ENCODE data around the gene FAM53B.
"Not testable (repeated sequence)": the region's sequence is repeated elsewhere in the genome, so short reads cannot be mapped to it uniquely, and the experiment has no call there.

The FAM53B gene

GRCh38 chr10:124622866-124623536, 121.2 kb downstream of the FAM53B start:
- no peak for DNase-seq (ENCODE audit: low read depth, low spot score)
- H3K27ac ChIP-seq, result no peak overlapping the region

- no peak for DNase-seq (ENCODE audit: low read depth, low spot score)
- H3K27ac ChIP-seq, result no peak overlapping the region
These were observed 122.0 kb downstream of the FAM53B start for GRCh38 chr10:124622158-124622557.

GRCh38 chr10:124621637-124622036, 122.5 kb downstream of the FAM53B start:
- no peak for DNase-seq (ENCODE audit: low read depth, low spot score)
- no peak overlapping the region for H3K27ac ChIP-seq

- no peak for DNase-seq (ENCODE audit: low read depth, low spot score)
- peak overlapping the region; percentile 44 for H3K27ac ChIP-seq
These were observed 124.2 kb downstream of the FAM53B start for GRCh38 chr10:124619802-124620490.

- no peak for DNase-seq (ENCODE audit: low read depth, low spot score)
- peak overlapping the region; percentile 44 for H3K27ac ChIP-seq
These were observed 125.0 kb downstream of the FAM53B start for GRCh38 chr10:124619195-124619594.

- no peak for DNase-seq (ENCODE audit: low read depth, low spot score)
- peak overlapping the region; percentile 44 for H3K27ac ChIP-seq
These were observed 125.6 kb downstream of the FAM53B start for GRCh38 chr10:124618470-124619073.

- DNase-seq (ENCODE audit: low read depth, low spot score), result no peak
- no peak overlapping the region for H3K27ac ChIP-seq
These were observed 127.4 kb downstream of the FAM53B start for GRCh38 chr10:124616836-124617130.

- no peak for DNase-seq (ENCODE audit: low read depth, low spot score)
- H3K27ac ChIP-seq, result no peak overlapping the region
These were observed 127.9 kb downstream of the FAM53B start for GRCh38 chr10:124616040-124616835.

GRCh38 chr10:124615259-124615658, 128.9 kb downstream of the FAM53B start:
- no peak overlapping the region for H3K27ac ChIP-seq

GRCh38 chr10:124614003-124614659, 130.0 kb downstream of the FAM53B start:
- no peak overlapping the region for H3K27ac ChIP-seq
- DNase-seq (ENCODE audit: low read depth, low spot score), result no peak

More at GRCh38 chr10:124615259-124615658, 128.9 kb downstream of the FAM53B start:
- no peak for DNase-seq (ENCODE audit: low read depth, low spot score)

GRCh38 chr10:124612611-124613498, 131.3 kb downstream of the FAM53B start:
- no peak for DNase-seq (ENCODE audit: low read depth, low spot score)
- H3K27ac ChIP-seq, result no peak overlapping the region

GRCh38 chr10:124611738-124612137, 132.4 kb downstream of the FAM53B start:
- H3K27ac ChIP-seq, result no peak overlapping the region
- no peak for DNase-seq (ENCODE audit: low read depth, low spot score)

GRCh38 chr10:124610851-124611250, 133.3 kb downstream of the FAM53B start:
- not testable (repeated sequence) for DNase-seq (ENCODE audit: low read depth, low spot score); H3K27ac ChIP-seq

- not testable (repeated sequence) for H3K27ac ChIP-seq; DNase-seq (ENCODE audit: low read depth, low spot score)
These were observed 134.0 kb downstream of the FAM53B start for GRCh38 chr10:124610186-124610585.

GRCh38 chr10:124609698-124610097, 134.5 kb downstream of the FAM53B start:
- no peak overlapping the region for H3K27ac ChIP-seq
- DNase-seq (ENCODE audit: low read depth, low spot score), result no peak

- no peak for DNase-seq (ENCODE audit: low read depth, low spot score)
- no peak overlapping the region for H3K27ac ChIP-seq
These were observed 136.0 kb downstream of the FAM53B start for GRCh38 chr10:124608093-124608721.

GRCh38 chr10:124607693-124608092, 136.5 kb downstream of the FAM53B start:
- H3K27ac ChIP-seq, result no peak overlapping the region
- no peak for DNase-seq (ENCODE audit: low read depth, low spot score)

GRCh38 chr10:124606822-124607221, 137.4 kb downstream of the FAM53B start:
- no peak overlapping the region for H3K27ac ChIP-seq
- no peak for DNase-seq (ENCODE audit: low read depth, low spot score)
